IPS-20b (cell line): ENCODE measurements around the gene SPR.

ENCODE experiments used
- H3K27ac ChIP-seq: one replicate; pipeline ENCODE4 v1.5.1; 2013; ENCODE audit warnings: low read length
- H3K27me3 ChIP-seq: 2 replicates; pipeline ENCODE4 v1.6.1; 2013; ENCODE audit warnings: mild to moderate bottlenecking, low read length, inconsistent platforms; ENCODE audit not compliant: insufficient read depth
- H3K36me3 ChIP-seq: 2 replicates; pipeline ENCODE4 v1.6.1; 2013; ENCODE audit warnings: low read depth, mild to moderate bottlenecking, inconsistent platforms, low read length, moderate library complexity; ENCODE audit not compliant: insufficient read depth
- H3K4me1 ChIP-seq: 2 replicates; pipeline ENCODE4 v1.6.1; 2013; ENCODE audit warnings: mild to moderate bottlenecking, control low read depth, inconsistent platforms, low read length, moderate library complexity; ENCODE audit not compliant: insufficient read depth
- H3K4me3 ChIP-seq: 2 replicates; pipeline ENCODE4 v1.5.1; 2013; ENCODE audit warnings: mild to moderate bottlenecking, low read length, inconsistent platforms
- H3K9ac ChIP-seq: 2 replicates; pipeline ENCODE4 v1.6.1; 2013; ENCODE audit warnings: low read depth, mild to moderate bottlenecking, inconsistent platforms, low read length, moderate library complexity
- H3K9me3 ChIP-seq: 2 replicates; pipeline ENCODE4 v1.6.1; 2013; ENCODE audit warnings: mild to moderate bottlenecking, low read depth, low read length, inconsistent platforms; ENCODE audit not compliant: insufficient read depth

The SPR gene

DNA sequence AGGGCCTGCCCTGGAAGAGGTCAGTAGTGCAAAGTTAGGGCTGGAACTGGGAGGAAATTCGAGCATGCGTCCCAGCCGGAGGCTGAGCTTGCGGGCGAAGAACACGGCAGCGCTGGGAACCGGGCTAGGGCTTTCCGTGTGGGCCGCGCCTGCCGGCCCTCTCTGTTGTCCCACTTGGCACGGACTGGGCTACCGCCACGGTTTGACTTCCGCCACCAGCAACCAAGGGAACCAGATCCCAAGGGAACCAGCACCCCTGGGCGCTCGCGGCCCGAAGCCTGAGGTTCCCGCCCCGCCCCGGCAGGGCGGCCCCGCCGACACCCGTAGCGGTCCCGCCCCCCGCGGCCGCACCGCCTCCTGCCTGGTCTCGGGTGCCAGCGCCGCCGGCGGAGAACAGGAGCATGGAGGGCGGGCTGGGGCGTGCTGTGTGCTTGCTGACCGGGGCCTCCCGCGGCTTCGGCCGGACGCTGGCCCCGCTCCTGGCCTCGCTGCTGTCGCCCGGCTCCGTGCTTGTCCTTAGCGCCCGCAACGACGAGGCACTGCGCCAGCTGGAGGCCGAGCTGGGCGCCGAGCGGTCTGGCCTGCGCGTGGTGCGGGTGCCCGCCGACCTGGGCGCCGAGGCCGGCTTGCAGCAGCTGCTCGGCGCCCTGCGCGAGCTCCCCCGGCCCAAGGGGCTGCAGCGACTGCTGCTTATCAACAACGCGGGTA is at the start of gene SPR:
SPR (plus strand) TSS at position 377 of the 708 bp plus-strand sequence; CDS start at position 402, 25 bp downstream.
- Histone ChIP-seq H3K36me3 (no peaks in the 10 kb centered on the region), H3K27ac (no peak within 1 kb of the TSS), H3K9me3 (no peaks in the 10 kb centered on the region), H3K27me3 (peaks cover 81% of the 10 kb centered on the region), H3K4me3 (peak within 1 kb of the TSS; percentile 82), H3K4me1 (no peaks in the 10 kb centered on the region), H3K9ac (peak within 1 kb of the TSS; percentile 60; the same call in 1 of the 2 replicates)

DNA sequence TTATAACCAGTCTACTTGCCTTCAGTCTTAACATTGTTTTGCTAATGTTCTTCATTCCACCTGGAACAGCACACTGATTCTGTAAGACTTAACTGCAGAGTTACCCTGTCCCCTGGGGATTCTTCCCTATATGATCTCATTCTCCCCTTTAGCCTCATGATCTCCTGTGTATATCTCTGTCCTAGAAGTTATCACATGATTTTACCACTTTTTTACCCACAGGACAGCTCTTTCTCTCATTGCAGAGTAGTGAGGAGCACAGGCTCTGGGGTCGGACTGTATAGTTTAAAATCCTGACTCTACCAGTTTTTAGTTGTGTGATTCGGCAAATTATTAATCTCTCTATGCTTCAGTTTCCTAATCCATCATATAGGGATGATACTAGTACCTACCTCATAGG is 47.1 kb upstream of the SPR start:
- Histone ChIP-seq H3K27ac (no peak overlapping the region), H3K9me3 (no peaks in the 10 kb centered on the region), H3K27me3 (peaks cover 5% of the 10 kb centered on the region; the same call in 1 of the 2 replicates), H3K4me3 (no peak overlapping the region), H3K36me3 (no peaks in the 10 kb centered on the region), H3K4me1 (0 out of 2 replicates have a peak, but pooled peaks cover 2% of the 10 kb centered on the region), H3K9ac (no peak overlapping the region)

DNA sequence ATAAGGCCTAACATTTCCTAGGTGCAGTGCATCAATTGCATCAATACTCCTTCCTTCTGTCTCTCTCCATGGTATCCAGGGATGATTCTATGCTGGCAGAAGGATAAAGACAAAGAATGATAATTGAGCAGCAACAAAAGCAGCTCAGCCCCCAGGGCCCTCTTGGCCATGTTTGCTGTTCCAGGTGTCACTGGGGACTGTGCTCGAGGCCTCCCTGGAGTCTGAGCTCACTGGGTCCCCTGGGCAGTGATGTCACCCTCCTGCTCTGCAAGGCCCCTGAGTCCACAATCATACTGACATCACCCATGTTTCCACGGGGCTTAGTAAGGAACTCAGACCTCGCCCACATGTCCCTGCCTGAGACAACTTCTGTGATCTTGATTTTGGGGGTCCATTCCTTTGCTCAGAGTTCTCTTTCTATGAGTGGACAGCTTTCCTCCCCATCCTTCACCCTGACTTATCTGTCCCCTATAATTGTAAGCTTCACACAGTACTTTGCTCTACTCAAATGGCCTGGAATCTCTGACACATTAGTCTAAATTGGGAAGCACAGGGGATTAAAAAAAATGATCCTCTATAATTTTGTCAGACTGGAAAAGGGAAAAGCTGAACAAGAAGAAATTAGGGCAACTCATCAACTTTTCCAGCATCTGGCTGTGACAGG is 45.6 kb upstream of the SPR start:
- Histone ChIP-seq H3K9me3 (no peaks in the 10 kb centered on the region), H3K27me3 (no peaks in the 10 kb centered on the region), H3K36me3 (no peaks in the 10 kb centered on the region), H3K27ac (no peak overlapping the region), H3K4me1 (0 out of 2 replicates have a peak, but pooled peaks cover 2% of the 10 kb centered on the region), H3K4me3 (no peak overlapping the region), H3K9ac (no peak overlapping the region)

DNA sequence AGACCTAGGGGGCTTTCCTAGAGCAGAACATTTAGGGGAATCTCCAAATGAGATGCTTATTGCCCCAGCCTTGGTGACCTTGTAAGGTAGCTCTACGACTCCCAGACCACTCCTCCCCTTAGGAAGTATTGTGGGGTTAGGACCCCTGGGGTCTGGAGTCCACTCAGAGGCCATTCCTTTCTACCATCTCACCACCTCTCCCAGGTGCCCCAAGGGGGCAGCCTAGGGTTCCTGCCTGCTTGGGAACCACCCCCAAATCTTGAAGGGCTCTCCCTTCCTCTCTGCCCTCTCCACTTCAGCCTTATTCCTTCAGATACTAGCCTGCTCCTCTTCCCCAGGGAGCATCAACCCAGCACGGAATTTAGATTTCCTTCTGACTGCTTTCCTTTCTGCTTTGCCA is 43.9 kb upstream of the SPR start:
- H3K36me3 ChIP-seq = no peaks in the 10 kb centered on the region
- no peaks in the 10 kb centered on the region for H3K9me3 ChIP-seq
- 0 out of 2 replicates have a peak, but pooled peaks cover 2% of the 10 kb centered on the region for H3K4me1 ChIP-seq
- no peak overlapping the region for H3K9ac ChIP-seq
- no peaks in the 10 kb centered on the region for H3K27me3 ChIP-seq
- H3K27ac ChIP-seq = no peak overlapping the region
- no peak overlapping the region for H3K4me3 ChIP-seq

DNA sequence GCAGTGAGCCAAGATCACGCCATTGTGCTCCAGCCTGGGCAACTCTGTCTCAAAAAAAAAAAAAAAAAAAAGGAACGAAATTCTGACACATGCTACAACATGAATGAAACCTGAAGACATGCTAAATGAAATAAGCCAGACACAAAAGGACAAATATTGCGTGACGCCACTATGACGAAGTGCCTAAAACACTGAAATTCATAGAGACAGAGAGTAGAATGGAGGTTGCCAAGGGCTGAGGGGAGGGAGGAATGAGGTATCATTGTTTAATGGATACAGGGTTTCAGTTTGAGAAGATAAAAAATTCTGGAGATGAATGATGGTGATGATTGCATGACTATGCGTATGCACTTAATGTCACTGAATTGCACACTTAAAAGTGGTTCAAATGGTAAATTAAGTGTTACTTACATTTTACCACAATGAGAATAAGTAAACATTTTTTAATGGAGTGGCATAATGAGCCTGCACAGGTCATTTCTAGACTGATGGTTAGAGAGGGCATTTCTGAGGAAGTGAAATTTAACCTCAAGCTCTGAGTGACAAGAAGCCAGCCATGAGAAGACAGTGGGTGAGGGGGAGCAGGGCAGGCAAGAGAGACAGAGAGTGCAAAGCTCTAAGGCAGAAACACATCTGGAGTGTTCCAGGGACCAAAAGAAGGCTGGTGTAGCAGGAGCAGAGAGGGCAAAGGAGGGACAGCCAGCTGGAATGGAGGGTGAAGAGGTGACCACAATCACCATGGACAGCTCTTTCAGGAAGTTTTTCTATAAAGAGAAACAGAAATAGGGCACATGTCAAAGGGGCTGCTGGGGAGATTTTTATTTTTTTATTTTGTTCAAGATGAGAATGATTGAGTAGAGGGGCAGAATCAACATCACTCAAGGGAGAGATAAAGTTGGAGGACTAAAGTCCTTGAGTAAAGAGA is 40.8 kb upstream of the SPR start:
- no peaks in the 10 kb centered on the region for H3K36me3 ChIP-seq
- H3K4me3 ChIP-seq = no peak overlapping the region
- no peak overlapping the region for H3K9ac ChIP-seq
- no peaks in the 10 kb centered on the region for H3K4me1 ChIP-seq
- no peaks in the 10 kb centered on the region for H3K27me3 ChIP-seq
- no peak overlapping the region for H3K27ac ChIP-seq
- no peaks in the 10 kb centered on the region for H3K9me3 ChIP-seq

DNA sequence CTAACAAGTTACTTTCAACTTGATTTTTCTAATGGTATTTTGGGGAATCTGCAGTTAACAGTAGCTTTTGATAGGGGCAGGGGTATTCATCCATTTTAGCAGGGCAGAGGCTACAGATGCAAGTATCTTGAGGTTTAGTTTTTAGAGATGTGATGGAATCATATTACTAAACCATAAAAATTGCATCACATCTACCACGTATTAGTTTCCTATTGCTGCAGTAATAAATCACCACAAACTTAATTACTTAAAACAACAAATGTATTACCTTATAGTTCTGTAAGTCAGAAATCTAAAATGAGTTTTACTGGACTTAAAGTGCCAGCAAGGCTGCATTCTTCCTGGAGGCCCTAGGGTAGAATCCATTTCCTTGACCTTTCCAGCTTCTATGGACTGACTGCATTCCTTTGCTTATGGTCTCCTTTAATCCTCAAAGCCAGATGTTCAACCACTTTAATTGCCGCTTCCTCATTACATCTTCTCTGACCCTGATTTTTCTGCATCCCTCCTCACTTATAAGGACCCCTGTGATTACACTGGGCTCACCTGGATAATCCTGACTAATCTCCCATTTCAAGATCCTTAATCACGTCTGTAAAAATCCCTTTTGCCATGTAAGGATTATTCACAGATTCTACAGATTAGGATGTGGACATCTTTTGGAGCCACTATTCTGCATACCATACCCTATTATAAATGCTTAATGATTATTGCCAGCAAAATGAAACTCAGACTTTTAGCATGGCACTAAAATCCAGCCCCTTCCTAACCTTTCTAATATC is 39.5 kb upstream of the SPR start:
- Histone ChIP-seq H3K27me3 (no peaks in the 10 kb centered on the region), H3K9me3 (no peaks in the 10 kb centered on the region), H3K9ac (no peak overlapping the region), H3K36me3 (no peaks in the 10 kb centered on the region), H3K4me1 (no peaks in the 10 kb centered on the region), H3K27ac (no peak overlapping the region), H3K4me3 (no peak overlapping the region)

DNA sequence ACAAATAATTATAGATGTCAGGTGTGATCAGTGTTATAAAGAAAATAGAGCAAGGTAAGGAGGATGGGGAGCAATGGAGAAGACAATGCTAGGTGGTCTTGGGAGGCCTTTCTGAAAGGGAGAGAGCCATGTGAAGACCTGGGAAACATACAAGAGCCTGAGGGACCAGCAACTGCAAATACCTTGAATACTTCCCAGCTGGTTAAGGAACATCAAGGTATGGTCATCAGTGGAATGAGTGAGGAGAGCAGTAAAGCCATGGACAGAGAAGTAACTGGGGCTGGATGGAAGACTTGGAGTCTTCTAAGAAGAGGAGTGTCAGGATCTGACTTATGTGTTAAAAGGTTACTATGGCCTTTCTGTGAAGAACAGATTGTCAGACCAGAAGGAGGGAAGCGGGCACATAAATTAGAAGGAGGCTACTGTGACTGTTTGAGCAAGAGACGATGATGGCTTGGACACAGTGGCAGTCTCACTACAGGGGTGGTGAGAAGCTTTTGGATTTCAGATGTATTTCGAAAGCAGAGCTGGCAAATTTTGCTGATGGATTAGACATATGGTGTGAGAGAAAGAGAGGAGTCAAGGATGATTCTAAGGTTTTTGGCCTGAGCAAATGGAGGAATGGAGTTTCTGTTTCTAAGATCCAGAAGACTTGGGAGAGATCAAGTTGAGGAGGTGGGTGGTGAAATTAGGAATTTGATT is 38.6 kb upstream of the SPR start:
- no peaks in the 10 kb centered on the region for H3K9me3 ChIP-seq
- no peak overlapping the region for H3K4me3 ChIP-seq
- no peak overlapping the region for H3K9ac ChIP-seq
- H3K27me3 ChIP-seq = no peaks in the 10 kb centered on the region
- no peaks in the 10 kb centered on the region for H3K4me1 ChIP-seq
- H3K27ac ChIP-seq = no peak overlapping the region
- no peaks in the 10 kb centered on the region for H3K36me3 ChIP-seq

DNA sequence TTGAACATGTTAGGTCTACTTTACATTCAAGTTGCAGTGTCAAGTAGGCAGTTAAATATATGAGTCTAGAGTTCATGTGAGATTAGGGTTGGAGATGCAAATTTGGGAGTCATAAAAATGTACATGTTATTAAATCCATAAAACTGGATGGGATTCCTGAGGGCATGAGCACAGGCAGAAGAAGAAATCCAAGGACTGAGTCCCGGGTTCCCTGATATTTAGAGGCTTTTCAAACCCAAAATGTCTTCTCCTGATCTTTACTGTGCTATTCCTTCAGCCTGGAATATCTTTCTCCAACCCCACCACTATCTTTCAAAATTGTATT is 38.1 kb upstream of the SPR start:
- H3K9ac ChIP-seq = no peak overlapping the region
- no peak overlapping the region for H3K27ac ChIP-seq

DNA sequence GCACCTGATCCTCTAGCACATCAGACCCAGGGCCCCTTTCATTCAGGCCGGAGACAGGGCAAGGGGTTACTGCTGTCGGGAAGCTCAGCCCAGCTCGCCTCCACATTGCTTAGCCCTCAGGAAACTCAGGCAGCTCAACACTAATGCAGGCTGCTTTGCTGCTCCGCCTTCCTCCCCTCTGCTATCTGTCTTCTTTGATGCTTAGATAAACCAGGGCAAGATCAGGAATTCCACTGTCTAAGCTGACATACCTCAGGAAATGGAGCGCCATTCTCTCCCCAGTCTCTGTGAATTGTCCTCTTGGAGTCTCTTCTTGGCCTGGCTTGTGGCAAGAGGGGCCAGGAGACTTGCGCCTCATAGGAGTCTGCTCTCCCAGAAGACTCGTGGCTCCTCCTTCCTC is 35.9 kb upstream of the SPR start:
- no peaks in the 10 kb centered on the region for H3K9me3 ChIP-seq
- no peaks in the 10 kb centered on the region for H3K36me3 ChIP-seq
- no peak overlapping the region for H3K4me3 ChIP-seq
- H3K27me3 ChIP-seq = no peaks in the 10 kb centered on the region
- H3K9ac ChIP-seq = no peak overlapping the region
- no peaks in the 10 kb centered on the region for H3K4me1 ChIP-seq
- no peak overlapping the region for H3K27ac ChIP-seq

More for the DNA sequence above, 38.1 kb upstream of the SPR start:
- Histone ChIP-seq H3K4me1 (no peaks in the 10 kb centered on the region), H3K9me3 (no peaks in the 10 kb centered on the region), H3K27me3 (no peaks in the 10 kb centered on the region), H3K4me3 (no peak overlapping the region), H3K36me3 (no peaks in the 10 kb centered on the region)

DNA sequence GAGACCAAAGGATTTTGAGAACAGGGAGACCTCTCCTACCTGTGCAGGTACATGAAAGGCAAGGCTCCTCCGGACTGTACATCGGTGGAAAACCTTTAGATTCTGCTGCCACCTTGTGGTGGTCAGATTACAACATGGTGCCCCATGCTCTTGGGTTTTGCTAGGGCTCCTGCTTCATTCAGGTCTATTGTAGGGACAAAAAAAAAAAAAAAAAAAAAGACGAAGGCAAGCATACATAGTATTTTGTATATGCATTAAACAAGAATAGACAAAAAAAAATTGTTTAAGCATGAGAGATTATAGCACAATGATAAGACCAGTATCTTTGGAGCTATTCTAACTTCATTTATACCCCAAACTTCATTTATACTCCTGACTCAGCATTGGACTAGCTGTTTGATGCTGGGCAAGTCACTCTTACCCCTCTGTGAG is 27.4 kb upstream of the SPR start:
- Histone ChIP-seq H3K9ac (no peak overlapping the region), H3K36me3 (no peaks in the 10 kb centered on the region), H3K4me1 (peaks cover 3% of the 10 kb centered on the region; the same call in 1 of the 2 replicates), H3K4me3 (no peak overlapping the region), H3K9me3 (no peaks in the 10 kb centered on the region), H3K27me3 (peaks cover 30% of the 10 kb centered on the region), H3K27ac (no peak overlapping the region)
